Nephron (organoid): Measurements from ENCODE around the gene ISX.

Experiments
- H3K27ac Mint-ChIP-seq, 3 experiments: 2 replicates each; pipeline ENCODE4 v1.8.0; 2020; ENCODE audit warnings: mixed read lengths in 3 of 3, mild to moderate bottlenecking in 2 of 3, moderate library complexity in 1 of 3
- H3K27me3 Mint-ChIP-seq: 2 replicates; pipeline ENCODE4 v1.8.0; 2021; ENCODE audit warnings: low read depth, mild to moderate bottlenecking, moderate library complexity, mixed read lengths
- H3K36me3 Mint-ChIP-seq: 2 replicates; pipeline ENCODE4 v1.8.0; 2020; ENCODE audit warnings: low read depth, mixed read lengths
- H3K4me1 Mint-ChIP-seq: 2 replicates; pipeline ENCODE4 v1.8.0; 2020; ENCODE audit warnings: mixed read lengths
- H3K4me3 Mint-ChIP-seq, 3 experiments: 2 replicates each; pipeline ENCODE4 v1.8.0; 2020; ENCODE audit warnings: mild to moderate bottlenecking in 3 of 3, mixed read lengths in 3 of 3, moderate library complexity in 2 of 3
- H3K9me3 Mint-ChIP-seq: 2 replicates; pipeline ENCODE4 v1.8.0; 2020; ENCODE audit warnings: mixed read lengths
- CTCF ChIP-seq, 3 experiments: fragments of 200-600 bp; sonication (generic); IDR thresholded peaks; one replicate each; pipeline ENCODE4 v1.5.0; 2021; ENCODE audit warnings: antibody characterized with exemption in 3 of 3; ENCODE audit not compliant: unreplicated experiment in 3 of 3

Gene ISX

GRCh38 chr22:35126993-35127392 lies 61.0 kb downstream of the ISX start:
- Mint-ChIP-seq H3K36me3 (no peaks in the 10 kb centered on the region), H3K9me3 (no peaks in the 10 kb centered on the region), H3K4me3 (no peak overlapping the region), H3K27ac (no peak overlapping the region), H3K4me1 (no peaks in the 10 kb centered on the region), H3K27me3 (peaks cover 28% of the 10 kb centered on the region)
- no peak for TF ChIP-seq CTCF (IDR thresholded peaks at IDR 0.05; ENCODE audit: unreplicated experiment in 3 of 3)

GRCh38 chr22:35128637-35129036 lies 62.7 kb downstream of the ISX start:
- Mint-ChIP-seq H3K4me3 (no peak overlapping the region), H3K36me3 (no peaks in the 10 kb centered on the region), H3K27me3 (peaks cover 27% of the 10 kb centered on the region), H3K4me1 (no peaks in the 10 kb centered on the region), H3K9me3 (no peaks in the 10 kb centered on the region), H3K27ac (no peak overlapping the region)
- TF ChIP-seq CTCF (IDR thresholded peaks at IDR 0.05; ENCODE audit: unreplicated experiment in 3 of 3), result no peak

GRCh38 chr22:35131525-35132000 lies 65.6 kb downstream of the ISX start:
- H3K27ac Mint-ChIP-seq, result no peak overlapping the region
- TF ChIP-seq CTCF (IDR thresholded peaks at IDR 0.05; ENCODE audit: unreplicated experiment in 3 of 3), result no peak
- no peaks in the 10 kb centered on the region for H3K9me3 Mint-ChIP-seq
- peaks cover 24% of the 10 kb centered on the region for H3K27me3 Mint-ChIP-seq
- no peak overlapping the region for H3K4me3 Mint-ChIP-seq
- H3K36me3 Mint-ChIP-seq, result no peaks in the 10 kb centered on the region
- H3K4me1 Mint-ChIP-seq, result no peaks in the 10 kb centered on the region

GRCh38 chr22:35132568-35132967 lies 66.6 kb downstream of the ISX start:
- Mint-ChIP-seq H3K27ac (no peak overlapping the region), H3K4me3 (no peak overlapping the region)

GRCh38 chr22:35133702-35134380 lies 67.9 kb downstream of the ISX start:
- Mint-ChIP-seq H3K4me1 (no peaks in the 10 kb centered on the region), H3K9me3 (no peaks in the 10 kb centered on the region), H3K4me3 (no peak overlapping the region), H3K36me3 (no peaks in the 10 kb centered on the region), H3K27ac (no peak overlapping the region), H3K27me3 (peaks cover 24% of the 10 kb centered on the region)
- TF ChIP-seq CTCF (IDR thresholded peaks at IDR 0.05; ENCODE audit: unreplicated experiment in 3 of 3), result no peak

More at GRCh38 chr22:35132568-35132967, 66.6 kb downstream of the ISX start:
- Mint-ChIP-seq H3K36me3 (no peaks in the 10 kb centered on the region), H3K4me1 (no peaks in the 10 kb centered on the region), H3K27me3 (peaks cover 27% of the 10 kb centered on the region), H3K9me3 (no peaks in the 10 kb centered on the region)
- TF ChIP-seq CTCF (IDR thresholded peaks at IDR 0.05; ENCODE audit: unreplicated experiment in 3 of 3), result no peak

GRCh38 chr22:35134637-35135036 lies 68.7 kb downstream of the ISX start:
- TF ChIP-seq CTCF (IDR thresholded peaks at IDR 0.05; ENCODE audit: unreplicated experiment in 3 of 3), result no peak
- Mint-ChIP-seq H3K4me1 (no peaks in the 10 kb centered on the region), H3K27ac (no peak overlapping the region), H3K36me3 (no peaks in the 10 kb centered on the region), H3K9me3 (no peaks in the 10 kb centered on the region), H3K4me3 (no peak overlapping the region), H3K27me3 (peaks cover 24% of the 10 kb centered on the region)
